NT2/D1 (cell line): ENCODE data around the gene CCDC69.

Experiments
- SUZ12 ChIP-seq: IDR thresholded peaks from 2 replicates; pipeline ENCODE4 v1.6.1; 2011; ENCODE audit not compliant: insufficient read length, insufficient read depth; ENCODE audit errors: extremely low read depth
- YY1 ChIP-seq: IDR thresholded peaks from 2 replicates; pipeline ENCODE4 v1.6.1; 2011; ENCODE audit not compliant: insufficient read length, insufficient read depth

DNA sequence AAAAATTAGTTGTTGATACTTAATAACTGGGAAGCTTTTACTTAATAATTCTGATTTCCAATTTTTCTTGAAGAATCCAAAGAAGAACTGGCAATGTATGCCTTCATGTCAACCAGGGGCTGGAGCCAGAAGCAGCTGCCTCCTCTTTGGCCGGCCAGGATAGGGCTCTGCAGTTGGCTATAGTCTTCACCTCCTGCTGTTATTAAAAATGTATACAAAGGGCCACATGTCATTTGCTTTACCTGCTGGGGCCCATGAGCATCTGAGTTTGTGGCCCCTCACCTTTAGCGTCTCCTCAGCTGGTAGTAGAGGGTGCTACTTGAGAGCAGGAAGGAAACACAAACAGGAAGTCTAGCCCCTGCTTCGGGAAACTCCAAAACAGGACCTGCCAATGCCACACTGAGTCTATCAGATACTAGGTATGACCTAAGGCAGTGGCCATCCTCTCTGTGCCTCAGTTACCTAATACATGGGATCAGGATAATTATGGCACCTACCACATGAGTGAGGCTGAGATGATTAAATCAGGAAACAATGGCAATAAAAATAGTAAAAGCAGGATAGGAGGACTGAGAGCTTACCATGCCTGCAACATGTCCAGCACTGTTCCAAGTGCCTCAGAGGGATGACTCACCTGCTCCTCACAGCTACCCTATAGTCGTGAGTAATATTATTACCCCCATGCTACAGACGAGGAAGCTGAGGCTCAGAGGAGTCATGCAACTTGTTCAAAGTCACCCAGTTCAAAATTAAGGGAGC is 21.3 kb downstream of the CCDC69 start:
- no peak for TF ChIP-seq SUZ12
- TF ChIP-seq YY1, result no peak
